GM23338 (cell line): ENCODE data around the gene TP53BP1. TPM values are rescaled to one million over a fixed set of nuclear protein-coding genes. Genes with fewer than 3 reads are reported as not detected.

Source experiments
- ATAC-seq: fragments of 200-7000 bp; cut with Tn5 transposase; 3 replicates; pipeline ENCODE4 v1.9.1; 2020
- DNase-seq: peaks from one replicate; pipeline ENCODE4 v3.0.0-alpha.2; 2015; ENCODE audit warnings: low spot score
- H2AFZ ChIP-seq: fragments of 200-600 bp; sonication (generic); 2 replicates; pipeline ENCODE4 v1.8.0; 2016; ENCODE audit warnings: antibody characterized with exemption, mild to moderate bottlenecking, moderate library complexity
- H3F3A ChIP-seq: fragments of 200-600 bp; sonication (generic); replicated peaks from 2 replicates; pipeline ENCODE4 v1.8.0; 2017; ENCODE audit warnings: antibody characterized with exemption, mixed run types, low read depth
- H3K27ac ChIP-seq: fragments of 200-600 bp; sonication (generic); 2 replicates; pipeline ENCODE4 v1.6.1; 2016; ENCODE audit warnings: low read depth
- H3K27me3 ChIP-seq: fragments of 200-600 bp; sonication (generic); 2 replicates; pipeline ENCODE4 v1.8.0; 2016; ENCODE audit warnings: mild to moderate bottlenecking, mixed run types, moderate library complexity; ENCODE audit not compliant: insufficient read depth
- H3K36me3 ChIP-seq: fragments of 200-600 bp; sonication (generic); 2 replicates; pipeline ENCODE4 v1.8.0; 2016; ENCODE audit warnings: mild to moderate bottlenecking; ENCODE audit not compliant: insufficient read depth
- H3K4me1 ChIP-seq: fragments of 200-600 bp; sonication (generic); 2 replicates; pipeline ENCODE4 v1.8.0; 2016; ENCODE audit warnings: mild to moderate bottlenecking, moderate library complexity; ENCODE audit not compliant: insufficient read depth
- H3K4me2 ChIP-seq: fragments of 200-600 bp; sonication (generic); 2 replicates; pipeline ENCODE4 v1.7.1; 2017; ENCODE audit warnings: mixed run types
- H3K4me3 ChIP-seq: fragments of 200-600 bp; sonication (generic); 2 replicates; pipeline ENCODE4 v1.6.1; 2016; ENCODE audit warnings: mixed run types
- H3K79me2 ChIP-seq: fragments of 200-600 bp; sonication (generic); replicated peaks from 2 replicates; pipeline ENCODE4 v1.8.0; 2017; ENCODE audit warnings: mild to moderate bottlenecking; ENCODE audit not compliant: insufficient read depth
- H3K9me2 ChIP-seq: fragments of 200-600 bp; sonication (generic); 2 replicates; pipeline ENCODE4 v1.8.0; 2017; ENCODE audit not compliant: insufficient read depth
- H4K20me1 ChIP-seq: fragments of 200-600 bp; sonication (generic); replicated peaks from 2 replicates; pipeline ENCODE4 v1.8.0; 2017; ENCODE audit warnings: mild to moderate bottlenecking; ENCODE audit not compliant: insufficient read depth
- H3K27ac Mint-ChIP-seq: 2 replicates; pipeline ENCODE4 v1.8.0; 2020; ENCODE audit warnings: inconsistent platforms, mild to moderate bottlenecking, moderate library complexity, mixed read lengths
- H3K27me3 Mint-ChIP-seq: 3 replicates; pipeline ENCODE4 v1.8.0; 2022; ENCODE audit warnings: low read depth, mild to moderate bottlenecking, moderate library complexity, mixed read lengths, inconsistent platforms; ENCODE audit not compliant: insufficient read depth, poor library complexity
- H3K36me3 Mint-ChIP-seq: 3 replicates; pipeline ENCODE4 v1.8.0; 2021; ENCODE audit warnings: low read depth, mild to moderate bottlenecking, inconsistent platforms, moderate library complexity, mixed read lengths
- H3K4me1 Mint-ChIP-seq: 3 replicates; pipeline ENCODE4 v1.8.0; 2020; ENCODE audit warnings: mild to moderate bottlenecking, inconsistent platforms, mixed read lengths
- H3K4me3 Mint-ChIP-seq: 3 replicates; pipeline ENCODE4 v1.8.0; 2021; ENCODE audit warnings: moderate library complexity, mild to moderate bottlenecking, inconsistent platforms, mixed read lengths
- H3K9me3 Mint-ChIP-seq: 3 replicates; pipeline ENCODE4 v1.8.0; 2020; ENCODE audit warnings: moderate library complexity, mild to moderate bottlenecking, inconsistent platforms, mixed read lengths
- CREB1 ChIP-seq: fragments of 250-450 bp; sonication (Bioruptor Pico); IDR thresholded peaks from 2 replicates; pipeline ENCODE4 v1.5.0; 2020; ENCODE audit warnings: low read depth, mild to moderate bottlenecking, moderate library complexity
- EZH2phosphoT487 ChIP-seq: fragments of 200-600 bp; sonication (generic); IDR thresholded peaks from one replicate; pipeline ENCODE4 v1.8.1; 2018; ENCODE audit warnings: antibody characterized with exemption; ENCODE audit not compliant: unreplicated experiment
- JUNB ChIP-seq: IDR thresholded peaks from one replicate; pipeline ENCODE4 v1.6.1; 2016; ENCODE audit warnings: antibody characterized with exemption; ENCODE audit not compliant: unreplicated experiment
- NANOG ChIP-seq: IDR thresholded peaks from 2 replicates; pipeline ENCODE4 v1.6.1; 2016; ENCODE audit warnings: antibody characterized with exemption, borderline replicate concordance
- POLR2AphosphoS5 ChIP-seq: IDR thresholded peaks from 2 replicates; pipeline ENCODE4 v1.6.1; 2016; ENCODE audit warnings: antibody characterized with exemption, low read depth
- STAT1 ChIP-seq: IDR thresholded peaks from one replicate; pipeline ENCODE4 v1.6.1; 2016; ENCODE audit warnings: antibody characterized with exemption; ENCODE audit not compliant: unreplicated experiment
- ZNF114 ChIP-seq: fragments of 250-450 bp; sonication (Bioruptor Pico); IDR thresholded peaks from 2 replicates; pipeline ENCODE4 v1.5.0; 2020; ENCODE audit warnings: mild to moderate bottlenecking, moderate library complexity
- polyA plus RNA-seq: library from polyadenylated mRNA; unstranded; fragments of >200 nt; fragmentation: Nextera tagmentation; extraction: Ambion mirVana; gene quantifications from 2 replicates; pipeline ENCODE4 v1.2.1, GENCODE V29; 2016
- total RNA-seq: library from RNA; depleted of rRNA; stranded (reverse); fragments of >200 nt; shearing (Covaris generic); gene quantifications from 2 replicates; pipeline ENCODE4 v1.2.3, GENCODE V29; 2014
- TF ChIP-seq, protein P1 (sequence below), 2 experiments: fragments of 200-600 bp in 1 of 2; sonication (generic) in 1 of 2; conservative IDR thresholded peaks; 2 replicates each; pipeline versions ENCODE4 v1.5.1 to v1.6.1; 2016 to 2017; ENCODE audit warnings: antibody characterized with exemption in 2 of 2, low read depth in 2 of 2, mild to moderate bottlenecking in 2 of 2, moderate library complexity in 1 of 2
- TF ChIP-seq, protein P2 (sequence below): fragments of 250-450 bp; sonication (Bioruptor Pico); IDR thresholded peaks from 2 replicates; pipeline ENCODE4 v1.5.0; 2020; ENCODE audit warnings: mild to moderate bottlenecking, moderate library complexity
- TF ChIP-seq, protein P3 (sequence below): IDR thresholded peaks from one replicate; pipeline ENCODE4 v1.6.1; 2018; ENCODE audit warnings: antibody characterized with exemption; ENCODE audit not compliant: unreplicated experiment
- TF ChIP-seq, protein P4 (sequence below): IDR thresholded peaks from 2 replicates; pipeline ENCODE4 v1.6.1; 2016; ENCODE audit warnings: antibody characterized with exemption

The TP53BP1 gene
- total and polyA plus RNA-seq, 2 experiments from 2014 or later: 17.7 to 81.3 TPM

DNA sequence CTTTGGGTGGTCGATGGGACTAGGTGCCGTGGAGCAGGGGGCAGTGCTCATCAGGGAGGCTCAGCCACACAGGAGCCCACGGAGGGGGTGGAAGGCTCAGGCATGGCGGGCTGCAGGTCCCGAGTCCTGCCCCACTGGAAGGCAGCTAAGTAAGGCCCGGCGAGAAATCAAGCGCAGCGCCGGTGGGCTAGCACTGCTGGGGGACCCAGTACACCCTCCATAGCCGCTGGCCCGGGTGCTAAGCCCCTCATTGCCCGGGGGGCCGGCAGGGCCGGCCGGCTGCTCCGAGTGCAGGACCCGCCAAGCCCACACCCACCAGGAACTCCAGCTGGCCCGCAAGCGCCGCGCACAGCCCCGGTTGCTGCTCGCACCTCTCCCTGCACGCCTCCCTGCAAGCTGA is 19.1 kb downstream of the TP53BP1 start:
- Histone ChIP-seq H3K4me1 (peaks cover 5% of the 10 kb centered on the region; the same call in 1 of the 2 replicates), H3K27me3 (no peaks in the 10 kb centered on the region), H2AFZ (no peak overlapping the region), H3K4me2 (no peak overlapping the region), H3K79me2 (no peaks in the 10 kb centered on the region), H3K27ac (no peak overlapping the region), H3K36me3 (peaks cover 81% of the 10 kb centered on the region), H3K4me3 (no peak overlapping the region), H3K9me2 (no peaks in the 10 kb centered on the region), H4K20me1 (peaks cover 27% of the 10 kb centered on the region; the same call in 1 of the 2 replicates), H3F3A (0 out of 2 replicates have a peak, but pooled peaks cover under 1% of the 10 kb centered on the region)
- Mint-ChIP-seq H3K9me3 (no peaks in the 10 kb centered on the region), H3K27me3 (no peaks in the 10 kb centered on the region), H3K36me3 (peaks cover 94% of the 10 kb centered on the region), H3K27ac (no peak overlapping the region), H3K4me1 (peaks cover 11% of the 10 kb centered on the region), H3K4me3 (no peak overlapping the region)
- DNase-seq (no peak), ATAC-seq (no peak)
- TF ChIP-seq ZNF114 (CRISPR knock-in tag) (no peak), STAT1 (no peak), CREB1 (CRISPR knock-in tag) (no peak), NANOG (no peak), POLR2AphosphoS5 (no peak), EZH2phosphoT487 (no peak), JUNB (no peak)
- TF ChIP-seq, protein P1, sequence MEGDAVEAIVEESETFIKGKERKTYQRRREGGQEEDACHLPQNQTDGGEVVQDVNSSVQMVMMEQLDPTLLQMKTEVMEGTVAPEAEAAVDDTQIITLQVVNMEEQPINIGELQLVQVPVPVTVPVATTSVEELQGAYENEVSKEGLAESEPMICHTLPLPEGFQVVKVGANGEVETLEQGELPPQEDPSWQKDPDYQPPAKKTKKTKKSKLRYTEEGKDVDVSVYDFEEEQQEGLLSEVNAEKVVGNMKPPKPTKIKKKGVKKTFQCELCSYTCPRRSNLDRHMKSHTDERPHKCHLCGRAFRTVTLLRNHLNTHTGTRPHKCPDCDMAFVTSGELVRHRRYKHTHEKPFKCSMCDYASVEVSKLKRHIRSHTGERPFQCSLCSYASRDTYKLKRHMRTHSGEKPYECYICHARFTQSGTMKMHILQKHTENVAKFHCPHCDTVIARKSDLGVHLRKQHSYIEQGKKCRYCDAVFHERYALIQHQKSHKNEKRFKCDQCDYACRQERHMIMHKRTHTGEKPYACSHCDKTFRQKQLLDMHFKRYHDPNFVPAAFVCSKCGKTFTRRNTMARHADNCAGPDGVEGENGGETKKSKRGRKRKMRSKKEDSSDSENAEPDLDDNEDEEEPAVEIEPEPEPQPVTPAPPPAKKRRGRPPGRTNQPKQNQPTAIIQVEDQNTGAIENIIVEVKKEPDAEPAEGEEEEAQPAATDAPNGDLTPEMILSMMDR (conservative IDR thresholded peaks at IDR 0.05; ENCODE audit: low read depth in 2 of 2): no peak
- TF ChIP-seq, protein P2, sequence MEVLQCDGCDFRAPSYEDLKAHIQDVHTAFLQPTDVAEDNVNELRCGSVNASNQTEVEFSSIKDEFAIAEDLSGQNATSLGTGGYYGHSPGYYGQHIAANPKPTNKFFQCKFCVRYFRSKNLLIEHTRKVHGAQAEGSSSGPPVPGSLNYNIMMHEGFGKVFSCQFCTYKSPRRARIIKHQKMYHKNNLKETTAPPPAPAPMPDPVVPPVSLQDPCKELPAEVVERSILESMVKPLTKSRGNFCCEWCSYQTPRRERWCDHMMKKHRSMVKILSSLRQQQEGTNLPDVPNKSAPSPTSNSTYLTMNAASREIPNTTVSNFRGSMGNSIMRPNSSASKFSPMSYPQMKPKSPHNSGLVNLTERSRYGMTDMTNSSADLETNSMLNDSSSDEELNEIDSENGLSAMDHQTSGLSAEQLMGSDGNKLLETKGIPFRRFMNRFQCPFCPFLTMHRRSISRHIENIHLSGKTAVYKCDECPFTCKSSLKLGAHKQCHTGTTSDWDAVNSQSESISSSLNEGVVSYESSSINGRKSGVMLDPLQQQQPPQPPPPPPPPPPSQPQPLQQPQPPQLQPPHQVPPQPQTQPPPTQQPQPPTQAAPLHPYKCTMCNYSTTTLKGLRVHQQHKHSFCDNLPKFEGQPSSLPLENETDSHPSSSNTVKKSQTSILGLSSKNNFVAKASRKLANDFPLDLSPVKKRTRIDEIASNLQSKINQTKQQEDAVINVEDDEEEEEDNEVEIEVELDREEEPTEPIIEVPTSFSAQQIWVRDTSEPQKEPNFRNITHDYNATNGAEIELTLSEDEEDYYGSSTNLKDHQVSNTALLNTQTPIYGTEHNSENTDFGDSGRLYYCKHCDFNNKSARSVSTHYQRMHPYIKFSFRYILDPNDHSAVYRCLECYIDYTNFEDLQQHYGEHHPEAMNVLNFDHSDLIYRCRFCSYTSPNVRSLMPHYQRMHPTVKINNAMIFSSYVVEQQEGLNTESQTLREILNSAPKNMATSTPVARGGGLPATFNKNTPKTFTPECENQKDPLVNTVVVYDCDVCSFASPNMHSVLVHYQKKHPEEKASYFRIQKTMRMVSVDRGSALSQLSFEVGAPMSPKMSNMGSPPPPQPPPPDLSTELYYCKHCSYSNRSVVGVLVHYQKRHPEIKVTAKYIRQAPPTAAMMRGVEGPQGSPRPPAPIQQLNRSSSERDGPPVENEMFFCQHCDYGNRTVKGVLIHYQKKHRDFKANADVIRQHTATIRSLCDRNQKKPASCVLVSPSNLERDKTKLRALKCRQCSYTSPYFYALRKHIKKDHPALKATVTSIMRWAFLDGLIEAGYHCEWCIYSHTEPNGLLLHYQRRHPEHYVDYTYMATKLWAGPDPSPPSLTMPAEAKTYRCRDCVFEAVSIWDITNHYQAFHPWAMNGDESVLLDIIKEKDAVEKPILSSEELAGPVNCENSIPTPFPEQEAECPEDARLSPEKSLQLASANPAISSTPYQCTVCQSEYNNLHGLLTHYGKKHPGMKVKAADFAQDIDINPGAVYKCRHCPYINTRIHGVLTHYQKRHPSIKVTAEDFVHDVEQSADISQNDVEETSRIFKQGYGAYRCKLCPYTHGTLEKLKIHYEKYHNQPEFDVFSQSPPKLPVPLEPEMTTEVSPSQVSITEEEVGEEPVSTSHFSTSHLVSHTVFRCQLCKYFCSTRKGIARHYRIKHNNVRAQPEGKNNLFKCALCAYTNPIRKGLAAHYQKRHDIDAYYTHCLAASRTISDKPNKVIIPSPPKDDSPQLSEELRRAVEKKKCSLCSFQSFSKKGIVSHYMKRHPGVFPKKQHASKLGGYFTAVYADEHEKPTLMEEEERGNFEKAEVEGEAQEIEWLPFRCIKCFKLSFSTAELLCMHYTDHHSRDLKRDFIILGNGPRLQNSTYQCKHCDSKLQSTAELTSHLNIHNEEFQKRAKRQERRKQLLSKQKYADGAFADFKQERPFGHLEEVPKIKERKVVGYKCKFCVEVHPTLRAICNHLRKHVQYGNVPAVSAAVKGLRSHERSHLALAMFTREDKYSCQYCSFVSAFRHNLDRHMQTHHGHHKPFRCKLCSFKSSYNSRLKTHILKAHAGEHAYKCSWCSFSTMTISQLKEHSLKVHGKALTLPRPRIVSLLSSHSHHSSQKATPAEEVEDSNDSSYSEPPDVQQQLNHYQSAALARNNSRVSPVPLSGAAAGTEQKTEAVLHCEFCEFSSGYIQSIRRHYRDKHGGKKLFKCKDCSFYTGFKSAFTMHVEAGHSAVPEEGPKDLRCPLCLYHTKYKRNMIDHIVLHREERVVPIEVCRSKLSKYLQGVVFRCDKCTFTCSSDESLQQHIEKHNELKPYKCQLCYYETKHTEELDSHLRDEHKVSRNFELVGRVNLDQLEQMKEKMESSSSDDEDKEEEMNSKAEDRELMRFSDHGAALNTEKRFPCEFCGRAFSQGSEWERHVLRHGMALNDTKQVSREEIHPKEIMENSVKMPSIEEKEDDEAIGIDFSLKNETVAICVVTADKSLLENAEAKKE (CRISPR knock-in tag): no peak
- TF ChIP-seq, protein P3, sequence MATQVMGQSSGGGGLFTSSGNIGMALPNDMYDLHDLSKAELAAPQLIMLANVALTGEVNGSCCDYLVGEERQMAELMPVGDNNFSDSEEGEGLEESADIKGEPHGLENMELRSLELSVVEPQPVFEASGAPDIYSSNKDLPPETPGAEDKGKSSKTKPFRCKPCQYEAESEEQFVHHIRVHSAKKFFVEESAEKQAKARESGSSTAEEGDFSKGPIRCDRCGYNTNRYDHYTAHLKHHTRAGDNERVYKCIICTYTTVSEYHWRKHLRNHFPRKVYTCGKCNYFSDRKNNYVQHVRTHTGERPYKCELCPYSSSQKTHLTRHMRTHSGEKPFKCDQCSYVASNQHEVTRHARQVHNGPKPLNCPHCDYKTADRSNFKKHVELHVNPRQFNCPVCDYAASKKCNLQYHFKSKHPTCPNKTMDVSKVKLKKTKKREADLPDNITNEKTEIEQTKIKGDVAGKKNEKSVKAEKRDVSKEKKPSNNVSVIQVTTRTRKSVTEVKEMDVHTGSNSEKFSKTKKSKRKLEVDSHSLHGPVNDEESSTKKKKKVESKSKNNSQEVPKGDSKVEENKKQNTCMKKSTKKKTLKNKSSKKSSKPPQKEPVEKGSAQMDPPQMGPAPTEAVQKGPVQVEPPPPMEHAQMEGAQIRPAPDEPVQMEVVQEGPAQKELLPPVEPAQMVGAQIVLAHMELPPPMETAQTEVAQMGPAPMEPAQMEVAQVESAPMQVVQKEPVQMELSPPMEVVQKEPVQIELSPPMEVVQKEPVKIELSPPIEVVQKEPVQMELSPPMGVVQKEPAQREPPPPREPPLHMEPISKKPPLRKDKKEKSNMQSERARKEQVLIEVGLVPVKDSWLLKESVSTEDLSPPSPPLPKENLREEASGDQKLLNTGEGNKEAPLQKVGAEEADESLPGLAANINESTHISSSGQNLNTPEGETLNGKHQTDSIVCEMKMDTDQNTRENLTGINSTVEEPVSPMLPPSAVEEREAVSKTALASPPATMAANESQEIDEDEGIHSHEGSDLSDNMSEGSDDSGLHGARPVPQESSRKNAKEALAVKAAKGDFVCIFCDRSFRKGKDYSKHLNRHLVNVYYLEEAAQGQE: no peak
- TF ChIP-seq, protein P4, sequence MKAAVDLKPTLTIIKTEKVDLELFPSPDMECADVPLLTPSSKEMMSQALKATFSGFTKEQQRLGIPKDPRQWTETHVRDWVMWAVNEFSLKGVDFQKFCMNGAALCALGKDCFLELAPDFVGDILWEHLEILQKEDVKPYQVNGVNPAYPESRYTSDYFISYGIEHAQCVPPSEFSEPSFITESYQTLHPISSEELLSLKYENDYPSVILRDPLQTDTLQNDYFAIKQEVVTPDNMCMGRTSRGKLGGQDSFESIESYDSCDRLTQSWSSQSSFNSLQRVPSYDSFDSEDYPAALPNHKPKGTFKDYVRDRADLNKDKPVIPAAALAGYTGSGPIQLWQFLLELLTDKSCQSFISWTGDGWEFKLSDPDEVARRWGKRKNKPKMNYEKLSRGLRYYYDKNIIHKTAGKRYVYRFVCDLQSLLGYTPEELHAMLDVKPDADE: no peak
